Ishikawa (cell line): ENCODE measurements around the gene MXD1.

Experiments used
- CEBPB ChIP-seq: IDR thresholded peaks from 2 replicates; pipeline ENCODE4 v1.6.1; 2012
- CREB1 ChIP-seq: IDR thresholded peaks from 2 replicates; pipeline ENCODE4 v1.6.1; 2012; ENCODE audit warnings: low read depth
- EGR1 ChIP-seq: IDR thresholded peaks from 2 replicates; pipeline ENCODE4 v1.6.1; 2012
- EP300 ChIP-seq: IDR thresholded peaks from 2 replicates; pipeline ENCODE4 v1.6.1; 2012; ENCODE audit warnings: borderline replicate concordance
- FOXM1 ChIP-seq: IDR thresholded peaks from 2 replicates; pipeline ENCODE4 v1.6.1; 2012; ENCODE audit warnings: low read depth, borderline replicate concordance
- NFIC ChIP-seq: IDR thresholded peaks from 2 replicates; pipeline ENCODE4 v1.6.1; 2012
- RAD21 ChIP-seq: IDR thresholded peaks from 2 replicates; pipeline ENCODE4 v1.6.1; 2012; ENCODE audit warnings: low read depth
- TAF1 ChIP-seq: IDR thresholded peaks from 2 replicates; pipeline ENCODE4 v1.6.1; 2012; ENCODE audit warnings: low read depth, mild to moderate bottlenecking
- TCF12 ChIP-seq: IDR thresholded peaks from 2 replicates; pipeline ENCODE4 v1.6.1; 2012; ENCODE audit warnings: low read depth
- TEAD4 ChIP-seq: IDR thresholded peaks from 2 replicates; pipeline ENCODE4 v1.6.1; 2012
- YY1 ChIP-seq: IDR thresholded peaks from 2 replicates; pipeline ENCODE4 v1.6.1; 2012; ENCODE audit warnings: low read depth
- ZBTB7A ChIP-seq: IDR thresholded peaks from 2 replicates; pipeline ENCODE4 v1.6.1; 2012; ENCODE audit warnings: low read depth
- TF ChIP-seq, protein P1 (sequence below): IDR thresholded peaks from 2 replicates; pipeline ENCODE4 v1.6.1; 2012; ENCODE audit warnings: low read depth, mild to moderate bottlenecking
- TF ChIP-seq, protein P2 (sequence below): IDR thresholded peaks from 2 replicates; pipeline ENCODE4 v1.6.1; 2012
- TF ChIP-seq, protein P3 (sequence below): IDR thresholded peaks from 2 replicates; pipeline ENCODE4 v1.6.1; 2012

MXD1 gene

DNA sequence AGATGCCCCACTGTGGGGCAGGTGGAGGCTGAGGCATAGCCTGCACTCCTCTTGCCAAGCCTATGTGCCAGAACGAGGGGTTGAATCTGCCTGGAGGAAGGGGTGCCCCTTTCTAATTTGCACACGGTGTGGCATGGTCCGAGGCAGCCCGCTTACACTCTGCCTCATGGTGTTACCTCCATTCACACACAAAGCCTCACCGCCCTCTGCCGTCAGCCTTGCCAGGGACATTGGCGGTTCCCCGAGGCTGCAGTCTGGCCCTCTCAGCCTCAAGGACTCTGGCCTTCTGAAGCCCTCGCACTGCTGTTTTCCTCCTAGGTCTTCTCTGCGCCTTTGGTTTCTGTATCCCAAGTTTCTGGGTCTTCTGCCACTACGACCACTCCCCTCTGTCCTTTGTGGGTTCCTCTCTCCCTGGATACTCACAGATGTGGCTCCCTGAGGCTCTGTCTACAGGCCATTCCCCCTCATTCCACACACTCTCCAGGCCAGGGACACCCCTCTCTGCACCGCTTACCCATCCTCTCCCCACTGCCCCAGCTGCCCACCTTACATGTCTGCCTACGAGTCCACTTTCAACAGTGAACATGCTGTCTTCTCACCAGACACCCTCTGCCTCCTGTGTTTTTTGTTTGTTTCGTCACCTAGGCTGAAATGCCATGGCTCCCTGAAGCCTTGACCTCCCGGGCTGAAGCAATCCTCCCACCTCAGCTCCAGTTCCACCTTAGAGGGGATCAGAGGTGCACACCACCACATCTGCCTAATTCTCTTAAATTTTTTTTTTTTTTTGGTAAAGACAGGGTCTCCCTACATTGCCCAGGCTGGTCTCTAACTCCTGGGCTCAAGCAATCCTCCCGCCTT is 54.4 kb downstream of the MXD1 start:
- TF ChIP-seq TAF1 (no peak), TEAD4 (no peak), CEBPB (no peak), EP300 (no peak), ZBTB7A (no peak), FOXM1 (no peak)
- TF ChIP-seq, protein P1, sequence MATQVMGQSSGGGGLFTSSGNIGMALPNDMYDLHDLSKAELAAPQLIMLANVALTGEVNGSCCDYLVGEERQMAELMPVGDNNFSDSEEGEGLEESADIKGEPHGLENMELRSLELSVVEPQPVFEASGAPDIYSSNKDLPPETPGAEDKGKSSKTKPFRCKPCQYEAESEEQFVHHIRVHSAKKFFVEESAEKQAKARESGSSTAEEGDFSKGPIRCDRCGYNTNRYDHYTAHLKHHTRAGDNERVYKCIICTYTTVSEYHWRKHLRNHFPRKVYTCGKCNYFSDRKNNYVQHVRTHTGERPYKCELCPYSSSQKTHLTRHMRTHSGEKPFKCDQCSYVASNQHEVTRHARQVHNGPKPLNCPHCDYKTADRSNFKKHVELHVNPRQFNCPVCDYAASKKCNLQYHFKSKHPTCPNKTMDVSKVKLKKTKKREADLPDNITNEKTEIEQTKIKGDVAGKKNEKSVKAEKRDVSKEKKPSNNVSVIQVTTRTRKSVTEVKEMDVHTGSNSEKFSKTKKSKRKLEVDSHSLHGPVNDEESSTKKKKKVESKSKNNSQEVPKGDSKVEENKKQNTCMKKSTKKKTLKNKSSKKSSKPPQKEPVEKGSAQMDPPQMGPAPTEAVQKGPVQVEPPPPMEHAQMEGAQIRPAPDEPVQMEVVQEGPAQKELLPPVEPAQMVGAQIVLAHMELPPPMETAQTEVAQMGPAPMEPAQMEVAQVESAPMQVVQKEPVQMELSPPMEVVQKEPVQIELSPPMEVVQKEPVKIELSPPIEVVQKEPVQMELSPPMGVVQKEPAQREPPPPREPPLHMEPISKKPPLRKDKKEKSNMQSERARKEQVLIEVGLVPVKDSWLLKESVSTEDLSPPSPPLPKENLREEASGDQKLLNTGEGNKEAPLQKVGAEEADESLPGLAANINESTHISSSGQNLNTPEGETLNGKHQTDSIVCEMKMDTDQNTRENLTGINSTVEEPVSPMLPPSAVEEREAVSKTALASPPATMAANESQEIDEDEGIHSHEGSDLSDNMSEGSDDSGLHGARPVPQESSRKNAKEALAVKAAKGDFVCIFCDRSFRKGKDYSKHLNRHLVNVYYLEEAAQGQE, result no peak

DNA sequence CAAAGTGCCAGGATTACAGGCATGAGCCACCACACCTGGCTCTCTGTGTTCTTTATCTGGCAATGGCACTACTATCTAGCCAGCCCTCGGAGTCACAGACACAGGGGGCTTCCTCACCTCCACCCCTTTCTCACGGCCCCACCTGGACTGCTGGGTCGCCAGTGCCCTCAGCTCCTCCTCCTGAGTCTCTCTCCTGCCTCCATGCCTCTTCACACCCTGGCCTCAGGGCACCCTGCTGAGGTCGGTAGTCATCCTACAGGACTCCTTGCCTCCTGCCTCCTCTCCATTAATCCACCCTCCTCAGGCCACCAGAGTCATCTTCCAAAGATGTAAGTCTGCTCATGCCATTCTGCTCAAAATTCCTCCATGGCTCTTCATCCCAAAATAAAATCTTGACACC is 55.1 kb downstream of the MXD1 start:
- TF ChIP-seq FOXM1, result no peak
- TF ChIP-seq, protein P2, sequence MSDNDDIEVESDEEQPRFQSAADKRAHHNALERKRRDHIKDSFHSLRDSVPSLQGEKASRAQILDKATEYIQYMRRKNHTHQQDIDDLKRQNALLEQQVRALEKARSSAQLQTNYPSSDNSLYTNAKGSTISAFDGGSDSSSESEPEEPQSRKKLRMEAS, result no peak
- TF ChIP-seq, protein P3, sequence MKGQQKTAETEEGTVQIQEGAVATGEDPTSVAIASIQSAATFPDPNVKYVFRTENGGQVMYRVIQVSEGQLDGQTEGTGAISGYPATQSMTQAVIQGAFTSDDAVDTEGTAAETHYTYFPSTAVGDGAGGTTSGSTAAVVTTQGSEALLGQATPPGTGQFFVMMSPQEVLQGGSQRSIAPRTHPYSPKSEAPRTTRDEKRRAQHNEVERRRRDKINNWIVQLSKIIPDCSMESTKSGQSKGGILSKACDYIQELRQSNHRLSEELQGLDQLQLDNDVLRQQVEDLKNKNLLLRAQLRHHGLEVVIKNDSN, result no peak
- TF ChIP-seq CEBPB, result no peak

DNA sequence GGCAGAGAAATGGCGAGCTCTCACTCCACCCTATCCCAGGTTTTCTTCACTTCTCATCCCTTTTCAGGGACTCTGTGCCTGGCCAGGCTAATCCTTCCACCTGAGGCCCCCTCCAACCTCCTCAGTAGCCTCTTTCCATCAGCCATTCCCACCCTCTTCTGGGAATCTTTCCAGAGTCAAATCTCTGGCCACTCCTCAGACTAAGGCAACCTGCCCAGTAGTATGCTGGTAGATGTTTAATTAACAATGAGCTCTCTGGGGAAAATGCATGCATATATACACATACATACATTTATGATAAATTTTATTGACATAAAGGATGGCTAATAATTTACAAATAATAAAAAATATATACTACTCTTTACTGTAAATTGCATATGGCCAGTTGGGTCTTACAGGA is 57.9 kb downstream of the MXD1 start:
- no peak for TF ChIP-seq TAF1
- TF ChIP-seq, protein P2, result no peak
- no peak for TF ChIP-seq RAD21
- no peak for TF ChIP-seq FOXM1
- no peak for TF ChIP-seq TCF12
- TF ChIP-seq CEBPB, result no peak
- TF ChIP-seq, protein P3, result no peak
- TF ChIP-seq TEAD4, result no peak
- TF ChIP-seq EGR1, result no peak
- TF ChIP-seq YY1, result no peak
- TF ChIP-seq ZBTB7A, result no peak
- no peak for TF ChIP-seq CREB1
- TF ChIP-seq, protein P1, result no peak
- no peak for TF ChIP-seq EP300
- TF ChIP-seq NFIC, result no peak

DNA sequence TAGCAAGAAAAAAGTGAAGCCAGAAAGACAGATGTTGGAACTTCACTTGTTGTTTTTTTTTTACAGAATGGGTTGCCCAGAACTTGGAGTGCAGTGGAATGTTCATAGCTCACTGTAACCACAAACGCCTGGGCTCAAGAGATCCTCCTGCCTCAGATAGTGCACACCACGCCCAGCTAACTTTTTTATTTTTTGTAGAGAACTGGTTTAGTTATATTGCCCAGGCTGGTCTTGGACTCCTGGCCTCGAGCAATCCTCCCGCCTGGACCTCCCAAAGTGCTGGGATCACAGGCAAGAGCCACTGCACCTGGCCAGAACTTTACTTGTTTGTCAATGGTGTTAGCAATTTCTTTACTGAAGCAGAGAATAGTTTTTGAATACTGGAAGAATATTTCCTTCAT is 58.4 kb downstream of the MXD1 start:
- TF ChIP-seq, protein P1, result no peak
- TF ChIP-seq CEBPB (no peak), RAD21 (no peak), ZBTB7A (no peak), EGR1 (no peak), CREB1 (no peak), YY1 (no peak), NFIC (no peak)
- TF ChIP-seq, protein P2, result no peak
- TF ChIP-seq, protein P3, result no peak
